ENCODE measurements around the gene MLF2.
"Not testable (repeated sequence)": the region's sequence is repeated elsewhere in the genome, so short reads cannot be mapped to it uniquely, and the experiment has no call there.

MLF2 gene

DNA sequence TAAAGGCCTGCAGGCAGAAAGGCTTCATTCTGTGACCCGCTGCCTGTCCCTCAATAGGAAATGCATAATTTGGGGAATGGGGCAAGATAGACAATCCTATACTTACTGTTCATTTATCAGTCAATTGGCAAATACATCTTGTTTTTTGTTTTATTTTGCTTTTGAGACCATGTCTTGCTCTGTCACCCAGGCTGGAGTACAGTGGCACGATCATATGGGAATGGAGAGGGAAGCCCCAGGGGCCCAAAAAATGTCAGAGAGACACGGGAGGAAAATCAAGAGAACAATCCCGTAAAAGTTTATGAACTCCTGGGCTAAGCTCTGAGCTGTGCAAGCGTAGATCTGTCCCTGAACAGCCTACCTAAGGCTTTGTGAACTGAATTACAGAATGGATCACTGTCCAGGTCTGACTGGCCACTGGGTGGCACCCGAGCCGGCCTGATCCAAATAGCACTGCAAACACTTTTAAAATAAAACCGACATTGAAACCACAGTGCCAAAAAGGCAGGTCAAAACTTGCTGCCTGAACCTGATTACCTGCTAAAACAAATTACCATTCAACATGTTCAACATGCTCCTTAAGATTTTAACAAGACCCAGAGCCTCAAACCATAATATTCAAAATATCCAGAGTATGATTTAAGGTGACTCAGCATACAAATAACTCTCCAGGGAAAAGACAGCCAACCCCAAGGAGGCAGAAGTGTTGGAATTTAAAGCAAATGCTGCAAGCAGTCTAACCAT lies 17.3 kb downstream of the MLF2 start:
- peak in 1 of 2 donors; percentile 29 for DNase-seq (ENCODE audit: extremely low read depth in 1 of 2, low read depth in 1 of 2)

DNA sequence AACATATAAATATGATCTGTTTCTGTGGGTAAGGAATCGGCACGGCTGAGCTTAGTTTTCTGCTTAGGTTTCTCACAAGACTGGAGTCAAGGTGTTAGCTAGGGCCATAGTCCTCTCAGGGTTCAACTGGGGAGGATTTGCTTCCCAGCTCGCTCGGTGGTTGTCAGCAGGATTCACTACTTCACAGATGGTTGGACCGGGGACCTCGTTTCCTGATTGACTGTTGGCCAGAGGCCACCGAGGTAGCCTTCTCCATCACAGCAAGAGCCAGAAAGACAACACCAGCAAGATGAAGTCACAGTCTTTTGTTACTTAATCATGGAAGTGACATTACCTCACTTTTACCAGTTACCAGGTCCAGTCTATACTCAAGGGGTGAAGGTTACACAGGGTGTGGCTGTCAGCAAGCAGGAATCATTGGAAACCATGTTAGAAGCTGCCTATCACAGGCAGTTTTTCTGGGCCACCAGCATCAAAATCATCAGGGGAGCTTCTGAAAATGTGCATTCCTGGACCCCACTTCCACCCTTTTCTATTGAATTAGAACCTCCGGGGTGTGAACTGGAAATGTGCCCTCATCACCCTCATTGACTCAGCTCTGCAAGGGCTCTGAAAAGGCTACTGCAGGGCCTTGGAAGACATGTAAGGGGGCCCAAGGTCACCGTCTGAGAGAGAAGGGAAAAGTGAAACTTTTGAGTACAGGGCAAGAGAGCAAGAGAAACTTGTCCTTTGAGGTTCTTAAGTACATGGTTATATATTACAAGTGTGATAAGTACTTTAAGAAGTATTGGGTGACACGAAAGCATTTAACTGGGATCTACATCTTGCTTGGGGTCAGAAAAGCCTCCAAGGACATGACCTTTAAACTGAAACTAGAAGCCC lies 18.2 kb downstream of the MLF2 start:
- no peak for DNase-seq (ENCODE audit: extremely low read depth in 1 of 2, low read depth in 1 of 2)

DNA sequence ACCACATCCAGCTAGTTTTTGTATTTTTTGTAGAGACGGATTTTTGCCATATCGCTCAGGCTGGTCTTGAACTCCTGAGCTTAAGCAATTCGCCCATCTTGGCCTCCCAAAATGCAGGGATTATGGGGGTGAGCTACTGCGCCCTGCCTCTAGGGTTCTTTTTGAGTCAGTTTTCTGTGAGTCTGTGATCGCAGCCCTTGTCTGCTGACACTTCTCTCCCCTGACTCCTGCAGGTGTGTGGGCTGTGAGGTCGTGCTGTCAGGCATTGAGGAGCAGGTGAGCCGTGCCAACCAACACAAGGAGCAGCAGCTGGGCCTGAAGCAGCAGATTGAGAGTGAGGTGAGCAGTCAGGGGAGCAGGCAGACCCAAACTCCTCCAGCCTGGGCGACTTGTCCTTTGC lies 22.8 kb downstream of the MLF2 start:
- DNase-seq (ENCODE audit: extremely low read depth in 1 of 2, low read depth in 1 of 2): no peak

DNA sequence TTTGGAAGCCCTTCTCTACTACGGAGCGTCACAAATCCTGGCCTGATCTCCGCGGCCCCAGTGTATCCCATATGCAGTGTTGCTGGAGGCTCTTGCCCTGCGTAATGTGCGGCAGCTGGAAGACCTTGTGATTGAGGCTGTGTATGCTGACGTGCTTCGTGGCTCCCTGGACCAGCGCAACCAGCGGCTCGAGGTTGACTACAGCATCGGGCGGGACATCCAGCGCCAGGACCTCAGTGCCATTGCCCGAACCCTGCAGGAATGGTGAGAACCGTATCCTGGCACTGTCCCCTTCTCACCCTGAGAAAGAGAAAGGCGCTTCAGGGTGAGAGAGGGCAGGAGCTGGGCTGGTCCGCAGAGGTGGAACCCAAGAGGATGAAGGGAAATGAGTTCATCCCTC lies 23.8 kb downstream of the MLF2 start:
- no peak for DNase-seq (ENCODE audit: extremely low read depth in 1 of 2, low read depth in 1 of 2)

DNA sequence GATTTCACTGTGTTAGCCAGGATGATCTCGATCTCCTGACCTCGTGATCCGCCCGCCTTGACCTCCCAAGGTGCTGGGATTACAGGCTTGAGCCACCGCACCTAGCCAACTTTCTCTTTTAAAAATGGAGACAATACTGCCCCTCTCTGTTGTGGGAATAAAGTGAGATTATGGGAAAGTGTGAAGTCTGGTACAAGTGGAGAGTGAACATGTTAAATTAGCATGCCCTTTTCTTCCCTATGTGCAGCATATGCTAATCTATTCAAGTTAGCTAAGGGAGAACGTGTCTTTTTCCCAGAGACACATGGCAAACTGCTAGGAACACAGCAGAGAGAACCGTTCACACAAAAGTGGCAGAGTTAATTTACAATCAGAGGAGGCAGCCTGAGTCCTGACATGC lies 27.6 kb downstream of the MLF2 start:
- no peak for DNase-seq (ENCODE audit: extremely low read depth in 1 of 2, low read depth in 1 of 2)

DNA sequence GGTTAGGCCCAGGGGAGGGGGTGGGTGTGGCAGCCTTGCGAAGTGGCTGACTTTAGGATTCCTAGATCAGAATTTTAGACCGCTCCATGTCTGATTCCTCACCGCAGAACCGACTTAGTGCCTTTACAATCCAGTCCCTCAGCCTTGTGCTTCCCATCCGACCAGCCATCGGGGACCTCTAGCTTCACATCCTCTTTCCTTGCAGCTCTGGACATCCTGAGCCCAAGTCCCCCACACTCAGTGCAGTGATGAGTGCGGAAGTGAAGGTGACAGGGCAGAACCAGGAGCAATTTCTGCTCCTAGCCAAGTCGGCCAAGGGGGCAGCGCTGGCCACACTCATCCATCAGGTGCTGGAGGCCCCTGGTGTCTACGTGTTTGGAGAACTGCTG lies 28.5 kb downstream of the MLF2 start:
- no peak for DNase-seq (ENCODE audit: extremely low read depth in 1 of 2, low read depth in 1 of 2)

DNA sequence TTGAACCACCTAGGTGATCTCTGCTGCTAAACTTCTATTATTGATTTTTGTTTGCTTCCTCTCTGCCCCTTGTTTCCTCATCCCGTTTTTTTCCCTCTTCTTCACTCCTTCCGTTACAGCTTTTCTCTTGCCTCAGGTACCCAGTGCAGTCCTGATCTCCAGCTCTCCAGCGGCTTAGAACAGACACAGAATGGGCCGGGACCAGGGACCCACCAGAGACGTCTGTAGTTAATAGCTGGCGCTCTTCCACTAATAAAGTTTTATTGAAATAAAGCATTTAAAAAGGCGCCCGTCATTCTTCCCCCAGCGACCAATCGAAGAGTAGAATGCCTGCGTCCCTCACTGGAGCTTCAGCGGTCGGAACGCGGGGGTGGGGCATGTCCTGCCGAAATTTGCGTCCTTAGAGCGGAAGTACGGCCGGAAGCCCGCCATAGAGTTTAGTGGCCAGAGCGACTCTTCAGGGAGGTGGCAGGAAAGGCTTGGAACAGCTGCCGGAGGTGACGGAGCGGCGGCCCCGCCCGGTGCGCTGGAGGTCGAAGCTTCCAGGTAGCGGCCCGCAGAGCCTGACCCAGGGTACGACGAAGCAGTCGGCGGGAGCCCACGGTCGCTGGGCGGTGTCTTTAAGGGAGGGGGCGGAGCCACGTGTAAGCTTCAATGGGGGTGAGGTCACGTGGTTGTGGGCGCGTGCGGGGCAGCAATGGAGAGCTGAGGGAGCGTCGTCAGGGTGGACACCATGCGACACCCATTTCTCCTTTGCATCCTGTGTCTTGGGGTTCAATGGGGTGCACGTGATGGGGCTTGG lies 29.1 kb downstream of the MLF2 start, which contains the start of gene COPS7A:
TSS of gene COPS7A (plus strand) at position 440 of the 802 bp plus-strand sequence. CDS start 611 bp downstream, outside the sequence.
- DNase-seq (ENCODE audit: extremely low read depth in 1 of 2, low read depth in 1 of 2): peak; percentile 96 to 99

DNA sequence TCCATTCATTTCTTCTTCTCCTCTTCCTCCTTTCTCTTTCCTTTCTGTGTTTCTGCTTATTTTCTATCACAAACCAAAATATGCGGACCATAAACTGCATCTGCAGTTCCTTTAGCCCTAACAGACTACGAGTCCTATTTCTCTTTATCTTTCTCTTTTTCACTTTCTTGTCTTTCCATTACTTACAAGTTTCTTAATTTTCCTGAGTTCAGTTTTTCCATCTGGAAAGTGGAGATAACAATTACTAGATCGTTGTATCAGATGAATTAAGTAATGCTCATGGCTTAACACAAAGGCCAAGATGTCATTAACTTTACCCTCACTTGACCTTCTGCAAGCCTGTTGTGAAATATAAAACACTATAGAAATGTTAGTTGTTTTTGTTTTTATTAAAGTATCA lies 30.1 kb downstream of the MLF2 start:
- no peak for DNase-seq (ENCODE audit: extremely low read depth in 1 of 2, low read depth in 1 of 2)

DNA sequence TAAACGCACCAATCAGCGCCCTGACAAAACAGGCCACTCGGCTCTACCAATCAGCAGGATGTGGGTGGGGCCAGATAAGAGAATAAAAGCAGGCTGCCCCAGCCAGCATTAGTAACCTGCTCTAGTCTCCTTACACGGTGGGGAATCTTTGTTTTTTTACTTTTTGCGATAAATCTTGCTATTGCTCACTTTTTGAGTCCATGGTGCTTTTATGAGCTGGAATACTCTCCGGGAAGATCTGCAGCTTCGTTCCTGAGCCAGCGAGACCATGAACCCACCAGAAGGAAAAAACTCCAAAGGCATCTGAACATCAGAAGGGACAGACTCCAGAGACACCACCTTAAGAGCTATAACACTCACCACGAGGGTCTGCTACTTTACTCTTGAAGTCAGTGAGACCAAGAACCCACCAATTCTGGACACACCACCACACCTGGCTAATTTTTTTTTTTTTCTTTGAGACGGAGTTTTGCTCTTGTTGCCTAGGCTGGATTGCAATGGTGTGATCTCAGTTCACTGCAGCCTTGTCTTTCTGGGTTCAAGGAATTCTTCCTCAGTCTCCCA lies 36.0 kb downstream of the MLF2 start:
- DNase-seq (ENCODE audit: extremely low read depth in 1 of 2, low read depth in 1 of 2): no peak

DNA sequence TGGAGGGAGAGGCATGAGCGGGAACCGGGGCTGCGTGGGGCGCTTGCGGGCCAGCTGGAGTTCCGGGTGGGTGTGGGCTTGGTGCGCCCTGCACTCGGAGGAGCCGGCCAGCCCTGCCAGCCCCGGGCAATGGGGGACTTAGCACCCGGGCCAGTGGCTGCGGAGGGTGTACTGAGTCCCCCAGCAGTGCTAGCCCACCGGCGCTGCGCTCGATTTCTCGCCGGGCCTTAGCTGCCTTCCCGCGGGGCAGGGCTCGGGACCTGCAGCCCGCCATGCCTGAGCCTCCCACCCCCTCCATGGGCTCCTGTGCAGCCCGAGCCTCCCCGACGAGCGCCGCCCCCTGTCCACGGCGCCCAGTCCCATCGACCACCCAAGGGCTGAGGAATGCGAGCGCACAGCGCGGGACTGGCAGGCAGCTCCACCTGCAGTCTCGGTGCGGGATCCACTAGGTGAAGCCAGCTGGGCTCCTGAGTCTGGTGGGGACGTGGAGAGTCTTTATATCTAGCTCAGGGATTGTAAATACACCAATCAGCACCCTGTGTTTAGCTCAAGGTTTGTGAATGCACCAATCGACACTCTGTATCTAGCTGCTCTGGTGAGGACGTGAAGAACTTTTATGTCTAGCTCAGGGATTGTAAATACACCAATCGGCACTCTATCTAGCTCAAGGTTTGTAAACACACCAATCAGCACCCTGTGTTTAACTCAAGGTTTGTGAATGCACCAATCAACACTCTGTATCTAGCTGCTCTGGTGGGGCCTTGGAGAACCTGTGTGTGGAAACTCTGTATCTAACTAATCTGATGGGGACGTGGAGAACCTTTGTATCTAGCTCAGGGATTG lies 36.7 kb downstream of the MLF2 start:
- not testable (repeated sequence) for DNase-seq (ENCODE audit: extremely low read depth in 1 of 2, low read depth in 1 of 2)

DNA sequence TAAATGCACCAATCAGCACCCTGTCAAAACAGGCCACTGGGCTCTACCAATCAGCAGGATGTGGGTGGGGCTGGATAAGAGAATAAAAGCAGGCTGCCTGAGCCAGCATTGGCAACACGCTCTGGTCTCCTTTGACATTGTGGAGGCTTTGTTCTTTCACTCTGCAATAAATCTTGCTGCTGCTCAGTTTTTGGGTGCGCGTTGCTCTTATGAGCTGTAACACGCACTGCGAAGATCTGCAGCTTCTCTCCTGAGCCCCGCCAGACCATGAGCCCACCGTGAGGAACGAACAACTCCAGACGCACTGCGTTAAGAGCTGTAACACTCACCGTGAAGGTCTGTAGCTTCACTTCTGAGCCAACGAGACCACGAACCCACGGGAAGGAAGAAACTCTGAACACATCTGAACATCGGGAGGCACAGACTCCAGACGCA lies 44.0 kb downstream of the MLF2 start:
- DNase-seq (ENCODE audit: extremely low read depth in 1 of 2, low read depth in 1 of 2): no peak

DNA sequence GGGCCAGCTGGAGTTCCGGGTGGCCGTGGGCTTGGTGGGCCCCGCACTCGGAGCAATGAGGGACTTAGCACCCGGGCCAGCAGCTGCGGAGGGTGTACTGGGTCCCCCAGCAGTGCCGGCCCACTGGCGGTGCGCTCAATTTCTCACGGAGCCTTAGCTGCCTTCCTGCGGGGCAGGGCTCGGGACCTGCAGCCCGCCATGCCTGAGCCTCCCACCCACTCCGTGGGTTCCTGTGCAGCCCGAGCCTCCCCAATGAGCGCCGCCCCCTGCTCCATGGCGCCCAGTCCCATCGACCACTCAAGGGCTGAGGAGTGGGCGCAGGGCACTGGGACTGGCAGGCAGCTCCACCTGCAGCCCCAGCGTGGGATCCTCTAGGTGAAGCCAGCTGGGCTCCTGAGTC lies 44.6 kb downstream of the MLF2 start:
- not testable (repeated sequence) for DNase-seq (ENCODE audit: extremely low read depth in 1 of 2, low read depth in 1 of 2)

DNA sequence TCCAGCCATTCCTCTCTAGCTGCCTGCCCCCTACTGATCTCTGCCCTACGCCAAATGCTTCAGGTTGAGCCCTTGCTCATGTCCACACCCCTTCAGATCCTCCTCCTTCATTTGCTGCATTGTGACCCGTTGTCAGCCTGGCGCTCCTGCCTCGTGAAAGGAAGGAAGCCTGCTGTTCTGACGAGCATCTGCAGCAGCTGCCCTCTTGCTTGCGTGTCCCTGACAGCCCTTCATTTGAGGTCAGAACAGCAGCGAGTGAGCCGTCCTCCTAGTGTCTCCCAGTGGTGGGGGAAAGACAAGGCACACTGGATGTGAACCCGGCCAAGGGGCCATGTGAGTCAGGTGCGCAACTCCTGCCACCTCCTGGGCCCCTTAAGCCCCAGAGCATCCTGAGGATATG lies 49.3 kb downstream of the MLF2 start:
- no peak for DNase-seq (ENCODE audit: extremely low read depth in 1 of 2, low read depth in 1 of 2)

DNA sequence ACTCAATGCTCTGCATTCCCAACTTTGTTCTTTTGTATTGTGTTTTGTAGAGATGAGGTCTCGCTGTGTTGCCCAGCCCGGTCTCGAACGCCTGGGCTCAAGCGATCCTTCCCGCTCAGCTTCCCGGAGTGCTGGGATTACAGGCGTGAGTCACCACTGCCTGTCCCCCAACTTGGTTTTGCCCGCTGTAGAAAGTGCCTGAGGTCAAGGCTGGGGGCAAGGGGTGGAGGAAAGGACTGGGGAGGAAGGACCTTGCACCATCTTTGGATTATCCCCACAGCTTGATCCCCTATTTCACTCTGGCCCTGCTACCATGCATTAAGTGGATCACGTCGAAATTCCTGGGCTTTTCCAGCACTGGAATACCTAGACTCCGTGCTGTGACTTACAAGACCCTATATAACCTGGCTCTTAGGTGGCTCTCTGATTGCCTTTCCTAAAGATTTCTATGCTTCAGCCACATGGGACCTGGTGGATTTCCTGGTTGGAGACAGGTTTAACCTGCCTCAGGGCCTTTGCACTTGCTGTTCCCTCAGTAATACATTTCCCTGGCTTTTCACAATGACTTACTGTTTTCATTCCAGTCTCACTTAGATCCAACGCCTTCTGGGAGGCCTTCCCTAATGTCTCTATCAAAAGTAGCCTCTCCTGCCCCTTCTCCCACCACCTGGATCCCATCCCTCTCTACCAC lies 51.7 kb downstream of the MLF2 start:
- no peak for DNase-seq (ENCODE audit: extremely low read depth in 1 of 2, low read depth in 1 of 2)

DNA sequence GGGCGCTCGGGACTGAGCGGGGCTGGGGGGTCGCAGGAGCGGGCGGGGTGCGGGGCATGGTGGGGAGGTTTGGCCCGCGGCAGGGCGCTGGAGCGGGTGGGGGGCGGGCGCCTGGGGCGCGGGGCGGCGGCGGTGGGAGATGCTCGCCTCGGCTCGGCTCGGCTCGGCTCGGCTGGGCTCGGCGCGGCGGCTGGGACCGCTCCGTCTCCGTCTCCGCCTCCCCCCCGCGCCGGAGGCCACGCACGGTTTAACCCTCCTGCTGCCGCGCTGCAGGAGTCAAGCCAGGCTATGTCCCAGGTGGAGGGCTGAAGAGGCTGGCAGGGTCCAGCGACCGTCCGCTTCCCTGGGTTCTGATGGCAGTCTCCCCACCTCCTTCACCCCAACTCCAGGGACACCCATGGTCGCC lies 52.3 kb downstream of the MLF2 start, which contains the start of gene PIANP:
TSS of gene PIANP (minus strand) at position 170 of the 406 bp plus-strand sequence. CDS start 2,754 bp downstream, outside the sequence.
- DNase-seq (ENCODE audit: extremely low read depth in 1 of 2, low read depth in 1 of 2): no peak

DNA sequence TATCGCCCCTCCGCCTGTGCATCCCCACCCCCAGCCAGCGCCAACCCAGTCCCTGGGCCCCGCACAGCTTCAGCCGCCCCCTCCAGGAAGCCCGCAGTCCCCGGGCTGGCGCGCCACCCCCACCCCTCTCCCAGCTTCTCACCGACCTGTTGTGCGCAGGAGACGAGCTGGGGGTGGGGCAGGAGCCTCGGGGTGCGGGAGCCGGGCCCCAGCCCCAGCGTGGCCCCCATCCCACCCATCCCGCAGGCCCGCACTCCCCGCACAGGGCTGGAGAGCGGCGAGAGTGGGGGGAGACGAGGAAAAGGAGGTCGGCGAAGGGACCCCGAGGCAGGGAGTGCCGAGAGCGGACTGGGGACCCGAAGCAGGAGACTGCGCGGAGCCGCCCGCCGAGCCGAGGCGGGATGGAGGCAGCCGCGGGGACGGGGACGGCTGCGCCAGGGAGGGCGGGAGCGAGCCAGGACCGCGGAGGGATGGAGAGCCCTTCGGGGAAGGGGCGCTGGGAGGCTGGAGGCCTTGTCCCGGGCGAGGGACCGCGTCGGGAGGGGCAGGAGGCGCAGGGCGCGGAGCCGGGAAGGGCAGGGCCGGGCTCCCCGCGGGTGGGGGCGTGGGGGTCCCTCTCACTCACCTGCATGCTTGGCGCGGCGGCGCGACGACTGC lies 52.8 kb downstream of the MLF2 start:
- DNase-seq (ENCODE audit: extremely low read depth in 1 of 2, low read depth in 1 of 2): no peak

DNA sequence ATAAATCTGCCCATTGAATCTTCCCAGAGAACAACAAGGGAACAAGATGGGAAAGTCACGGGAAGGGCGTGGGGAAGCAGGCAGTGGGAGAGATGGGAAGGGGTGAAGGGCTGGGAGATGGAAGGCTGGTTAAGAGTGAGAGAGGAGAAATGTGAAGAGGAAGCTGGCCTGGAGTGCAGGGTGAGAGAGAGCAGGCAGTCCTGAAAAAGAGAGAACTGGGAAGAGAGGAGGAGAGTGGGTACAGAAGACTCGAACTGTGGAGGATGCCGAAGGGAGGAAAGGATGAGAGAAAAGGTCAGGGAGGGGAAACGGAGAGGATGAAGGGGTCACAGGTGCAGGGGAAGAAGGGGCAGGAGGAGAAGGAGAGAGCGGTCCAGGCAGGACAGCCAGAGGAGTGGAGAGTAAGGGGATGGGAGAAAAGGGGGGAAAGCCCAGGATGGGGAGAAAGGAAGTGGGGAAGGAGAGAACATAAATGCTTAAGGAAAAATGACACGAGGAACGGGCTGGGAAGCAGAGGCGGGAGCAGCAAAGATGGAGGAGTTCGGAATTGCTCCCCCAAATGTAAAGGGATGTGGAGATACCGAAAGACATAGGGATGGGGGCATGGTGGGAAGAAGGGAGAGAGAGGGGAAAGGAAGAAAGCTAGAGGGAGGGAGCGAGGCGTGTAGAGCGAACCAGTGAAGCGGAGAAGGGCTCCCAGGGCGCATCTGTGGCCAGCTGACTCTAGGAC lies 53.5 kb downstream of the MLF2 start:
- no peak for DNase-seq (ENCODE audit: extremely low read depth in 1 of 2, low read depth in 1 of 2)

All from stimulated activated CD8-positive, alpha-beta memory T cell treated with anti-CD3 and anti-CD28 coated beads, Interleukin-7, amount 100 ng/mL, for 48 hours (primary cell).